ENCODE data around the gene KLF17.

KLF17 gene

GRCh38 chr1:44158871-44159270, 40.2 kb downstream of the KLF17 start:
- DNase-seq, result no peak

GRCh38 chr1:44161546-44161945, 42.9 kb downstream of the KLF17 start:
- no peak for DNase-seq

DNA sequence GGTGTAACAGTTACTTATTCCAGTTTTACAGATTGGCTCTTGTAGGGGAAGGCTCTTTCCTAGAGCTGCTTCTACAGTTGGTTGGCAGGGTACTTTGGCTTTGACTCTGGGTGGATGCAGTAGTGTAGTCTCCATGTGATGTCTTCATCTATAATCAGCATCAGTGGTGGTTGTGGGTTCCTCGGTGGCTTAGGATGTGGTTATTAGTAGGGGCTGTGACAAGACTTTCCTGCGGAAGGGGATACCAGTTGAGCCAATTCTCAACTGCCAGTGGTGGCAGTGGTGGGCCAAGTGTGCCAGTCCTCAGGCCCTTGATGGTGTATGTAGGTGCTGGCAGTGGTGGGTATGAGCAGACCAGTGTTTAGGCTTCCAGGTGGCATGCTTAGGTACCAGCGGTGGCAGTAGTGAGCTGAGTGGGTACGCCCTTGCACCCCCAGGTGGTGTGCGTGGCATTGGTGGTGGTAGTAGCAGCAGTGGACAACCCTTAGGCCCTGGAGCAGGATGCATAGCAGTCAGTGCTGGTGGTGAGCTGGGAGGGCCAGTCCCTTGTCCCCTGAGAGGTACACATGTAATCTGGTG, 50.0 kb downstream of the KLF17 start:
- no peak for DNase-seq

GRCh38 chr1:44170281-44170823, 51.7 kb downstream of the KLF17 start:
- no peak for DNase-seq

DNA sequence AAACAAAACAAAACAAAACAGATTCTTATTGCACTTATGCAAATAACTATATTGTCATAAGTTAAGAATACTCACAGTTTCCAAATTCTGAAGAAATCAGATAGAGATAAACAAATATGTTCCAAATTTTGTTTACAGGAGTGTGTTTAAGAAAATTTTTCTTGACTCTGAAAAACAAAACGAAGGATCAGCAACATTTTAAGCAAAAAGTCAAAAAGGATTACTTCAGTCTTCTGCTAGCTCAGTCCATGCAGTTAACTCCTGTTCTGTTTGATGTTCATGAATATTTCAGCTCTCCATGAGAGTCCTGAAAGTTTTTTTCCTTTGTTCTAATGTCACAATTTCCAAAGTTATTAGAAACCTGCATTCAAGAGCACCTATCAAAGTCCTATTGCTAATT, 56.0 kb downstream of the KLF17 start:
- DNase-seq, result no peak
